ENCODE data around the gene OR5AN1.
"Not testable (repeated sequence)": the region's sequence is repeated elsewhere in the genome, so short reads cannot be mapped to it uniquely, and the experiment has no call there.

OR5AN1 gene

GRCh38 chr11:59358595-59358994, at the start of gene OR5AN1:
Gene OR5AN1 (plus strand): TSS chr11:59358895. CDS start chr11:59364459, 5,564 bp downstream.
- no peak for DNase-seq

DNA sequence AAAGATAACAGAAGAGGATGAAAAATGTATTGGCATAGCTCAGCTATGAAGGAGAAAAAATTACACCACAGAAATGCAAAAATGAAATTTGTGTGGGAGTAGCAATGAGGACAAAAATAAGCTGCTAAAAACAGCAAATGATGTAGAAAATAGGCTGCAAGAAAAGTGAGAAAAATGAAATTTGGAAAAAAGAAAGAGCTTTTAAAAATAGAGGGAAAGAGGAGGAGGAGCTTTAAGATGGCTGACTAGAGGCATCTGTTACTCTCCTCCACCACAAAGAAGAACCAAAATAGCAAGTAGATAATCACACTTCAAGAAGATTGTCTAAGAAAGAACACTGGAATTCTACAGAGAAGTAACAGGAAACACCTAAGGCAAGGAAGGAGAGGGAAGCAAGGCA, 23.7 kb upstream of the OR5AN1 start:
- no peak for DNase-seq

GRCh38 chr11:59336176-59336575, 22.5 kb upstream of the OR5AN1 start:
- DNase-seq: no peak

DNA sequence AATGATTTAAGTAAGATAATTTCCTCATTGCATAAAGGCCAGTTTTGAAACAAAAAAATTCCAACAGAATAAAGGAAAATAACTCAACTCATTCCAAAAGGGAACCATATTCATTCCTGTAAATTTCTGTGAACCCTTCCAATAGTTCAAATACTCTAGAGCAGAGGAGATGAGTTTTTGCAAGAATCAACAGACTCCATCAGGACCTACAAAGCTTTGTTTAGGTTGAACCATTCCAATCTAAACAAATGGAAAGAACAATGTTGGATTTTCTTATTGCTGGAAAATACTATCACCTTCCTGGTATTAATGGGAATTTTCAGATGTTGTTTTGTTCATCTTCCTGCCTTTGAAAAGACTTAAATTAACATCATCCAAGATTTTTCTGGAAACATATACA, 21.8 kb upstream of the OR5AN1 start:
- no peak for DNase-seq

GRCh38 chr11:59349657-59350056, 9.0 kb upstream of the OR5AN1 start:
- not testable (repeated sequence) for DNase-seq

DNA sequence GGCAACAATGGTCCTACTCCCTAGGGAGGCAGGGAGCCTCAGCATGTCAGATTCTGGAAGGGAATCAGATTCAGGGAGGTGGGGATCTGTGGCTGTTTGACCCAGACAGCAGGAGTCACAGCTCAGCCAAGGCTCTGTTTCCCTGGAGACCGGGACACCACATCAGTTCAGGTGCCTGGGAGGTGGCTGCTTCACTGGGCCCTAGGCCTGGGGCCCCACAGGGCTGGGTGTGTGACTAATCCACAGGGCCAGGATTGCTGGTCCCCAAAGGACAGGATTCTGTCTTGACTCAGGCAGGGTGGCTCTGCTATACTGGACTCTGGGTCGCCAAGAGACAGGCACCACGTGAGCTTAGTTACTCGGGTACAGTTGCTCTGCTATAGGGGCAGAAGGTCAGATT, 3.5 kb upstream of the OR5AN1 start:
- no peak for DNase-seq

- no peak for DNase-seq
These were observed 2.1 kb upstream of the OR5AN1 start for GRCh38 chr11:59356561-59356960.

DNA sequence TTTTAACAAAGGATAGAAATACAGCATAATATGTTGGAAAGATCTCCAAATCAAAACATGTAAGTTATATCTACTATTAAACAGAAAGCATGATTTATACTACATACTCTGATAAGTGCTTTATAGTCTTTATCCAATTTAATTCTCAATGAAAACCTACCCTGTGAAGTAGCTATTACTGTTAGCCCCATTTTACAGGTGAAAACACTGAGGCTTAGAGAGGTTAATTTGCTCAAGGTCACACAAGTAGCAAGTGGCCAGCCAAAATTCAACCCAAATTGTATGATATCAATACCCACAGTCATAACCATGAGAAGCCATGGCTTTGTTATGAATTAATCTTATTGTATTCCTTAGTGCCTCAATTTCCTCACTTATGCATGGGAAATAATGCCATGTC, 675 bp upstream of the OR5AN1 start:
- no peak for DNase-seq

DNA sequence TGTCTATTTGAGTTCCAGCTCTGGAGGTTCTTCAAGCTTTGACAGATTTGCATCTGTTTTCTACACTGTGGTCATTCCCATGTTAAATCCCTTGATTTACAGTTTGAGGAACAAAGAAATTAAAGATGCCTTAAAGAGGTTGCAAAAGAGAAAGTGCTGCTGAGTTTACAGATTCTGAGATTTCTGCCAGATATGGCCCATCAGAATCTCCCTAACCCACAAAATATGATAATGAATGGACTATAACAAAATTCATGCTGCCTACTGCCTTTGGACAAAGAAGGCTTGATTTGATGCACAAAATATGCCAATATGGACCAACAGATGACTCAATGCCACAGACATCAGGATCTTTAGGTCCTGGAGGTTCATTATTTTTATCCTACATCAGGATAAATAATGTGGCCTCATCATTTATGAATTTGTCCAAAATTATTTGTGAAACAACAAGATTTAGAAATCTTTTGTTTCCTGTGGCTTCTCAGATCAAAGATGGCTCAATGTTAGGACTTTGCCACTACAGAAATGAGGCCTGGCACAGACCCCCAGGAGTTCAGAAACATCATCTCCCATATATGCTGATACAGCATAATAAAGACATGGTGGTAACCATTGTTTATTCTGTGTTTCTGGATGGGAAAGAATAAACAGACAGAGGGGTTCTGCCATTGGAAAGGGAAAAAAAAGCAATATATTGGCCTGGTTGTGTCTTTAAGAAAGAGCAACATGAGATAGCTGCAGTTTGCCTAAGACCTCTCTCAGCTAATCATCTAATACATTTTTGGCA, 6.7 kb downstream of the OR5AN1 start:
- no peak for DNase-seq

- DNase-seq: no peak
These were observed 9.7 kb downstream of the OR5AN1 start for GRCh38 chr11:59368238-59369022.

- not testable (repeated sequence) for DNase-seq
These were observed 13.6 kb downstream of the OR5AN1 start for GRCh38 chr11:59372324-59372723.

DNA sequence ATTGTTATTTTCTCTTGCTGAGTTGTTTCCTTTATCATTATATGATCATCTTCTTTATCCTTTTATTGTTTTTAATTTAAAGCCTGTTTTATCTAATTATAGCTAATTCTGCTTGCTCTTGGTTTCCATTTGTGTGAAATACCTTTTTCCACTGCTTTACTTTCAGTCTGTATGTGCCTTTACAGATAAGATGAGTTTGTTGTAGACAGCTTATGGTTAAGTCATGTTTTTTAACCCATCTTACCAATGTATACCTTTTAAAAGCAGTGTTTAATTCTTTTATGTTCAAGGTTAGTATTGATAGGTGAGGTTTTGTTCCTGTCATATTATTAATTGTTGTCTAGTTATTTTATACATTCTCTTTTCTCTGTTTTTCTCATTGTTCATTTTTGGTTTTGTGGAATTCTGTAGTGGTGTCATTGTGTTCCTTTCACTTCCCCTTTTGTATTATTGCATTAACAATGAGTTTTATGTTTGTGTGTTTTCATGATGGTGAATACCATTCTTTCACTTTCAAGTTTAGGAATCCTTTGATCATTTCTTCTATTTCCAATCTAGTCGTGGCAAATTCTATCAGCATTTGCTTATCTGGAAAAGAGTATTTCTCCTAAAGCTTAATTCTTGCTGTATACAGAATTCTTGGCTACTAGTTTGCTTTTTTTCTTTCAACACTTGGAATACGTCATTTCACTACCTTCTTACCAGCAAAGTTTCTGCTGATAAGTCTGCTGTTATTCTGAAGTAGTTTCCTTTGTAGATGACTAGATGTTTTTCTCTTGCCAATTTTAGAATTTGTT, 21.8 kb downstream of the OR5AN1 start:
- DNase-seq: no peak

DNA sequence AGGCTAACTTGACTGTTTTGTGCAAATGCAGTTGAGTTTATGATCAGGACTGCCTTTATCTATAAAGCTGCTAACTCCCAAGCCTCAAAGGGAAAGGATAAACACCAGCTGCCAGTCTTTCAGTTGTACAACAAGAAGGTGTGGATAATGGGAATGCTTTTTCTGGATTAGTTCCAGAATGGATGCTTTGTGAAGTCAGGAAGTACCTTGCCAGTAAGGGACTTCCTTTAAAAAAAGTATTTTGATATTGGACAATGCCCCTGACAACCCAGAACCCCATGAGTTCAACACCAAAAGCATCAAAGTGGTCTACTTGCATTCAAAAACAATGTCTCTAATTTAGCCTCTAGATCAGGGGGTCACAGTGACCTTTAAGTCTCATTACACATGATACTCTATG, 35.5 kb downstream of the OR5AN1 start:
- DNase-seq: no peak

DNA sequence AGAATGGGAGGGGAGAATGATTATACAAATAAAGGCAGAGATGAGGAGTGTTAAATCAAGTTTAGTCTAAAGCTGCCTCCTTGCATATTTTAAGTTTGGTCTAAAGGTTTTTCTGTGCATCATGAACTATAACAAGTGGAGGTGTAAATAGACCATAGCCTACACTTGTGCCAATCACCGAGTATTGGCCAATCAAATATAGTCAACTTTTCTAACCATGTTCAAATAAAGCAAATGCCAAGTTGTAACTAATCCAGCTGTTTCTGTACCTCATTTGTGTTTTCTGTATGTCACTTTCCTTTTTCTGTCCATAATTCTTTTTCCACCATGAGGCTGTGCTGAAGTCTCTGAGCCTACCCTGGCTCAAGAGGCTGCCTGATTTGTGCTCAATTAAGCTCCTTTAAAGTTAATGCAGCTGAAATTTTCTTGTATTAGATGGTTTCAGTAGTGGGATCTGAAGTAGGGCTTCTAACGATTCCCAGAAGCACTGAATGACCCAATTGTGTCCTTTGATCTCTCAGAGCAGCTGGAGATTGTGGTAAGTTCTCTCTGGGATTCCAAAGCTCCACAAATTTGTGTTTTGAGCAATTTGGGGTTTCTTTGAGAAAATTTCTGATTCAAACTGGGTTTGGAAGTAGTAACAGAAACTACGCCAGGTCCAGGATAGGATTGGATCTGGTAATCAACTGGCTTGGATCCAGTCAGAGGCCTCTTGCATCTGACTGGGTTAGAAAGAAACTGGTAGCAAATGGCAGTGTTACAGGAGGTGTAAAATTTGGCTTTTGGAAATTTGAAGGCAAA, 42.0 kb downstream of the OR5AN1 start:
- DNase-seq: no peak

DNA sequence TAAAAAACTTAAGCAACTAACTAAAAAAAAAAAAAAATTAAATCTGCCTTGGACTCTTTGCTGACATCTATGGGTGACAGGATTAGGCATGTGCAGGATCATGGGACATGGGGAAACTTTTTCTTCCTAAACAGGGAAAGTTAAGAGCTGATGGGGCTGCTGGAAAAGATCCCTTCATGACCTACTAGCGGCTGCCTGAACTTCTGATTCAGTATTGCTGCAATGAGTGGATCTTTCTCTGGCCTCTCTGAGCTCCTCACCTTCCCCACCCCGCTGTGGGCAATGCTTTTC, 42.5 kb downstream of the OR5AN1 start:
- no peak for DNase-seq

DNA sequence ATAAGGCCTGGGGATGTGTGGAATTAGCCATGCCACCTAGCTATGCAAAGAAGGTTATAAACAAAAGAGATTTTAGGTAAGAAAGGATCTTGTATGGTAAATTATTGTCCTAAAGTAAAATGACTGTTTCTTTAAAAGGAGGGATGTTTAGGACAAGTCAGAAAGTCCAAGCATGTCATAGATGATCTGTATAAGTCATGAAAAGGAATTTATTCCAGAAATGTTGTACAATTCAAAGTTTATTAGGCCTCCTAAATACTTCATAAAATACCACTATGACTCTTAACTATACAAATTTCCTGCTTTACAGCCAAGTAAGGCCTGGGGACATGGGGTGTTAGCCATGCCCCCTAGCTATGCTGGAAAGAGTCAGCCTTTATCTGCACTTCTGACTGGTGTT, 44.9 kb downstream of the OR5AN1 start:
- no peak for DNase-seq

DNA sequence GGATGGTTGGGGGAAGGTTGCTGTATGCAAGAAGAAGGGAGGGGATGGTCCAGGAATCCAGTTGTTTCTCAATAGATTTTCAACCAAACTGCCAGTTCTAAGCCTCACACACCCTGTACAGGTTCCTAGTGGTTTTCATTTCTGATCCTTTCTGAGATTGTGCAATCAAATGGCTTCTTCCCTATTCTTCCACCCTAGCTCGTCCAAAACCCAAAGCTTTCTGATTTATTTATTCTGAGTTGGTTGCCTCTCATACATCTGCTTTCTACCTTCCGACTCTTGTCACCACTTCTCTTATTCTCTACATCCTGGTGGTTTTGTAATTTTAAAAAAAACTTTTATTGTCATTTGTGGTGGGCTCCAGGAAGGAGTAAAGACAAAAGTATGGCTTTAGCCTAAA, 55.0 kb downstream of the OR5AN1 start:
- DNase-seq: no peak

GRCh38 chr11:59415111-59415510, 56.4 kb downstream of the OR5AN1 start:
- no peak for DNase-seq

- DNase-seq: no peak
These were observed 57.9 kb downstream of the OR5AN1 start for GRCh38 chr11:59416613-59417012.

GRCh38 chr11:59417023-59417422, 58.3 kb downstream of the OR5AN1 start:
- DNase-seq: no peak

DNA sequence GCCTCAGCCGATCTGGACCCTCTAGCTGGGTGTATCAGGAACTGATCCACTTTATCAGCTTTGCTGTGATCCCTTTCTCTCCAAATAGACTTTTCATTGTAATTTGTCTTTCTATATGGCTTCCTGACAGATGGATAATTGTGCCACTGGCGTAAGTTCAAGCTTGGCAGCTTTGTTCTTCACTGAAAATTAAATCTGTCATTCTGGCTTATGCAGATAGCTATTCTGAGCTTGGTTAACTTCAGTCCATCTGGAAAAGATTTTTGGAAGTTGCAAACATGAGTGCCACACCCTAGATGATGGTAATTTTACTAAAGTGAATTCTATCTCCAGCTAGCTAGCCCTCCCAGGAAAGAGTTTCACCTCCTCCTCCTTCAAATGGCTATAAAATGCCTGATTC, 59.5 kb downstream of the OR5AN1 start:
- peak; percentile 65 for DNase-seq

All from NCI-H1694 (cell line).